Neuronal stem cell (in vitro differentiated cells): ENCODE data around the gene MOCS3.

Experiments
- DNase-seq: peaks from one replicate; pipeline ENCODE4 v3.0.0-alpha.2; 2013; ENCODE audit warnings: low spot score
- H2AFZ ChIP-seq: one replicate; pipeline ENCODE4 v1.6.1; 2013; ENCODE audit warnings: mild to moderate bottlenecking, low read length, inconsistent platforms
- H2AK5ac ChIP-seq: 2 replicates; pipeline ENCODE4 v1.6.1; 2013; ENCODE audit warnings: low read depth, mild to moderate bottlenecking, inconsistent platforms, low read length, moderate library complexity, mixed read lengths
- H2BK120ac ChIP-seq: 2 replicates; pipeline ENCODE4 v1.6.1; 2013; ENCODE audit warnings: low read depth, mild to moderate bottlenecking, inconsistent platforms, low read length, moderate library complexity, mixed read lengths
- H2BK12ac ChIP-seq: one replicate; pipeline ENCODE4 v1.6.1; 2013; ENCODE audit warnings: low read length, inconsistent platforms
- H2BK15ac ChIP-seq: 2 replicates; pipeline ENCODE4 v1.6.1; 2013; ENCODE audit warnings: mild to moderate bottlenecking, low read length, inconsistent platforms, mixed read lengths
- H2BK5ac ChIP-seq: one replicate; pipeline ENCODE4 v1.6.1; 2013; ENCODE audit warnings: inconsistent platforms, mild to moderate bottlenecking, low read length, moderate library complexity
- H3K14ac ChIP-seq: one replicate; pipeline ENCODE4 v1.6.1; 2013; ENCODE audit warnings: low read length, inconsistent platforms
- H3K18ac ChIP-seq: 2 replicates; pipeline ENCODE4 v1.6.1; 2013; ENCODE audit warnings: low read length, inconsistent platforms
- H3K23ac ChIP-seq: 2 replicates; pipeline ENCODE4 v1.6.1; 2013; ENCODE audit warnings: low read depth, mild to moderate bottlenecking, mixed read lengths, low read length, inconsistent platforms; ENCODE audit not compliant: poor library complexity
- H3K27ac ChIP-seq: replicated peaks from 3 replicates; pipeline ENCODE4 v1.5.1; 2013; ENCODE audit warnings: low read length, inconsistent platforms
- H3K27me3 ChIP-seq, 3 experiments: 2 replicates each; pipeline ENCODE4 v1.6.1; 2013; ENCODE audit warnings: low read length in 3 of 3, mild to moderate bottlenecking in 2 of 3, inconsistent platforms in 1 of 3, low read depth in 1 of 3, mixed read lengths in 1 of 3, moderate library complexity in 1 of 3; ENCODE audit not compliant: control insufficient read depth in 3 of 3, insufficient read depth in 3 of 3
- H3K36me3 ChIP-seq, 2 donors: replicated peaks in 1 of 2; 2 replicates each; pipeline ENCODE4 v1.6.1; 2013; ENCODE audit warnings: low read length in 2 of 2; ENCODE audit not compliant: control insufficient read depth in 2 of 2, insufficient read depth in 2 of 2
- H3K4ac ChIP-seq: 2 replicates; pipeline ENCODE4 v1.6.1; 2013; ENCODE audit warnings: inconsistent platforms, mild to moderate bottlenecking, low read length, moderate library complexity
- H3K4me1 ChIP-seq, 2 donors: 1 replicate in 1 of 2; 2 replicates in 1 of 2; pipeline ENCODE4 v1.6.1; 2013; ENCODE audit warnings: low read length in 2 of 2, low read depth in 1 of 2; ENCODE audit not compliant: control insufficient read depth in 2 of 2, insufficient read depth in 1 of 2
- H3K4me2 ChIP-seq: one replicate; pipeline ENCODE4 v1.6.1; 2013; ENCODE audit warnings: mild to moderate bottlenecking, low read length, inconsistent platforms; ENCODE audit not compliant: insufficient read depth, poor library complexity, severe bottlenecking
- H3K4me3 ChIP-seq, 2 donors: 2 replicates each; pipeline ENCODE4 v1.5.1; 2013; ENCODE audit warnings: low read length in 2 of 2, mild to moderate bottlenecking in 2 of 2, inconsistent platforms in 1 of 2, moderate library complexity in 1 of 2
- H3K79me1 ChIP-seq: one replicate; pipeline ENCODE4 v1.6.1; 2013; ENCODE audit warnings: low read depth, mild to moderate bottlenecking, inconsistent platforms, low read length, moderate library complexity
- H3K9ac ChIP-seq: one replicate; pipeline ENCODE4 v1.6.1; 2013; ENCODE audit warnings: mild to moderate bottlenecking, low read depth, low read length, inconsistent platforms; ENCODE audit not compliant: poor library complexity
- H3K9me3 ChIP-seq, 2 donors: replicated peaks in 1 of 2; 2 replicates each; pipeline versions ENCODE3 to v1.6.1; 2013; ENCODE audit warnings: low read length in 2 of 2, mild to moderate bottlenecking in 2 of 2, inconsistent platforms in 1 of 2, low read depth in 1 of 2, mixed read lengths in 1 of 2, moderate library complexity in 1 of 2; ENCODE audit not compliant: control insufficient read depth in 2 of 2, insufficient read depth in 1 of 2
- H4K8ac ChIP-seq: one replicate; pipeline ENCODE4 v1.6.1; 2013; ENCODE audit warnings: low read depth, mild to moderate bottlenecking, inconsistent platforms, low read length, moderate library complexity
- H4K91ac ChIP-seq: one replicate; pipeline ENCODE4 v1.6.1; 2013; ENCODE audit warnings: low read length, low read depth, mild to moderate bottlenecking, inconsistent platforms; ENCODE audit not compliant: poor library complexity
- WGBS, 2 donors: extraction: QIAGEN DNeasy Blood & Tissue Kit; methylation state at CpG; one replicate each; pipeline ENCODE4 v1.1.7; 2013; ENCODE audit warnings: missing lambda C conversion rate in 2 of 2, mixed read lengths in 1 of 2; ENCODE audit not compliant: insufficient read length in 2 of 2, insufficient replicate concordance in 1 of 2; ENCODE audit errors: extremely low coverage in 2 of 2; 5-methylcytosine and 5-hydroxymethylcytosine counted together

The MOCS3 gene

DNA sequence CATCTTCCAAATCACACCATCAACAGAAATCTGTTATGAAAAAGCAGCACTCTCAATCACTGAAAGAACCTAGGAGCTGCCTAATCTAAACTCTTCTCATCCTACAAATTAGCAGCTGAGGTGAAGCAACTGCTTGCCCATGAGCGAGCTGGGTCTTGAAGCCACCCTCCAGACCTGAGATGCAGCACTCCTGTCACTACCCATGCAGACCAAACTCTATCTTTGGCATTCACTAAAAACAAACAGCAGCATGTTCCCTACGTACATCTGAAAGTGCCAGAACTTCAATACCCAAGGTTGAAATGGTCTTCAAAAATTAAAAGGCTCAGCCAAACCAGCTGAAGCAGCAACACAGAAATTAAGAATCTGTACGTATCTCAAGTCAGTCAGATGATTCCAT lies 41.7 kb upstream of the MOCS3 start:
- Histone ChIP-seq H4K8ac (no peak overlapping the region), H2BK15ac (no peak overlapping the region), H3K4ac (no peak overlapping the region), H2BK12ac (no peak overlapping the region), H2AK5ac (no peak overlapping the region), H3K9ac (no peak overlapping the region), H2BK5ac (no peak overlapping the region), H2BK120ac (no peak overlapping the region), H3K4me3 (no peak overlapping the region), H3K4me1 (peaks cover 2 to 3% of the 10 kb centered on the region in 2 donors), H3K4me2 (no peak overlapping the region), H3K36me3 (peaks cover 8 to 93% of the 10 kb centered on the region in 2 donors), H2AFZ (no peak overlapping the region), H3K23ac (no peak overlapping the region), H3K27me3 (no peaks in the 10 kb centered on the region), H3K18ac (no peak overlapping the region), H3K27ac (no peak overlapping the region), H3K79me1 (peaks cover 4% of the 10 kb centered on the region), H3K9me3 (no peaks in the 10 kb centered on the region), H4K91ac (no peak overlapping the region), H3K14ac (no peak overlapping the region)
- no peak for DNase-seq
- WGBS, 2 donors, result no CpG with 5 or more reads among the region's 3 CpGs

DNA sequence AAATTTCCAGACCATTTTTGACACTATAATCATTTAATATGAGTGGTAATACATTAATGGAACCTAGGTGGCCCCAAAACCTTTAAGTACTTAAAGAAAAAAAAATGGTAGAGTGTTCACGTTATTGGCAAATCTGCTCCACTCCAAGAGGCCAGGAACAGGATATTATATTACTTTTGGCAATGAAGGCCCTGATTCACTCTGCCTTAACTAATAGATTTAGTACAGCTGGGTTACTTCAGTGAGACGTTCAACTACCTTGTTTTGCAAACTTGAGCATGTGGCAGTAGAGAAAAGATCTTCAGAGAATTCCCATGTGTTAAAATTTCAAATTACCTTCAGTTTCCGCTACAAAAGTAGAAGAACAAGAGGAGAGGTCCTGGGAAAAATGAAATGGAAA lies 40.2 kb upstream of the MOCS3 start:
- Histone ChIP-seq H3K79me1 (peaks cover 4% of the 10 kb centered on the region), H4K8ac (no peak overlapping the region), H3K4me1 (peaks cover 2 to 3% of the 10 kb centered on the region in 2 donors), H3K23ac (no peak overlapping the region), H3K4ac (no peak overlapping the region), H2BK12ac (no peak overlapping the region), H2AFZ (no peak overlapping the region), H2BK5ac (no peak overlapping the region), H3K4me3 (no peak overlapping the region), H4K91ac (no peak overlapping the region), H3K4me2 (no peak overlapping the region), H3K9me3 (no peaks in the 10 kb centered on the region), H2BK15ac (no peak overlapping the region), H3K14ac (no peak overlapping the region), H3K27ac (no peak overlapping the region), H3K18ac (no peak overlapping the region), H2AK5ac (no peak overlapping the region), H2BK120ac (no peak overlapping the region), H3K27me3 (no peaks in the 10 kb centered on the region), H3K36me3 (peaks cover 12 to 96% of the 10 kb centered on the region in 2 donors), H3K9ac (no peak overlapping the region)
- no peak for DNase-seq
- no CpG with 5 or more reads among the region's 3 CpGs for WGBS, 2 donors

GRCh38 chr20:50919567-50919966 lies 39.1 kb upstream of the MOCS3 start:
- Histone ChIP-seq H3K4me1 (peaks cover 2 to 5% of the 10 kb centered on the region in 2 donors), H3K4me2 (no peak overlapping the region), H2BK5ac (no peak overlapping the region), H3K36me3 (peaks cover 8 to 96% of the 10 kb centered on the region in 2 donors), H2AK5ac (no peak overlapping the region), H3K4me3 (no peak overlapping the region), H3K4ac (no peak overlapping the region), H3K14ac (no peak overlapping the region), H4K8ac (no peak overlapping the region), H3K18ac (no peak overlapping the region), H2BK15ac (no peak overlapping the region), H3K79me1 (no peaks in the 10 kb centered on the region), H3K9ac (no peak overlapping the region), H2AFZ (no peak overlapping the region), H3K27ac (no peak overlapping the region), H4K91ac (no peak overlapping the region), H2BK120ac (no peak overlapping the region), H3K27me3 (no peaks in the 10 kb centered on the region), H3K9me3 (no peaks in the 10 kb centered on the region), H3K23ac (no peak overlapping the region), H2BK12ac (no peak overlapping the region)
- no CpG with 5 or more reads among the region's 6 CpGs for WGBS, 2 donors
- DNase-seq, result no peak

DNA sequence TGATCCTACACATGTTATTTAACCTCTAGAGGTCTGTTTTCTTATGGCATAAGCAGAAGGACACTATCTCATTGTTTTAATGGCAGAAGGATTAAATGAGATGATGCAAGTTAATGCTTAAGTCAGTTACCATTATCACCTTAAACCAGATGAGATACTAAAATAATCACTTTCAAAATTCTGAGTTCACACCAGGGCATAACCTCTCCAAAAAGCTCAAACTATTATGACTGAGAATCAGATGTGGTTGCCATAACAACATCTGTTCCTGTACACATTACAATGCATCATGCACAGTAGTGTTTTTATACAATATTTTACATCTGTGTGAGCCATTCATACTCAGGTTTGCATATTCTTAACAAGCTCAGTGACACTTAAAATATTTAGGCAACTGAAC lies 37.6 kb upstream of the MOCS3 start:
- DNase-seq, result no peak
- H3K4me1 ChIP-seq, result peaks cover 0 to 5% of the 10 kb centered on the region in 2 donors
- H2BK12ac ChIP-seq, result no peak overlapping the region

More for the DNA sequence above, 37.6 kb upstream of the MOCS3 start:
- H3K23ac ChIP-seq, result no peak overlapping the region
- no peak overlapping the region for H4K8ac ChIP-seq
- H2AK5ac ChIP-seq, result no peak overlapping the region
- H2AFZ ChIP-seq, result no peak overlapping the region
- no peak overlapping the region for H3K18ac ChIP-seq
- H3K36me3 ChIP-seq, result peaks cover 13 to 99% of the 10 kb centered on the region in 2 donors
- H3K9me3 ChIP-seq, result no peaks in the 10 kb centered on the region
- no peak overlapping the region for H2BK15ac ChIP-seq
- H4K91ac ChIP-seq, result no peak overlapping the region
- no peak overlapping the region for H2BK120ac ChIP-seq
- H3K14ac ChIP-seq, result no peak overlapping the region
- H3K9ac ChIP-seq, result no peak overlapping the region
- H3K4me3 ChIP-seq, result no peak overlapping the region
- no peaks in the 10 kb centered on the region for H3K27me3 ChIP-seq
- no peak overlapping the region for H3K27ac ChIP-seq
- H3K4ac ChIP-seq, result no peak overlapping the region
- no peak overlapping the region for H2BK5ac ChIP-seq
- no peak overlapping the region for H3K4me2 ChIP-seq
- H3K79me1 ChIP-seq, result no peaks in the 10 kb centered on the region
